ENCODE results near the gene RBM38. TPM values are rescaled to one million over a fixed set of nuclear protein-coding genes. Genes with fewer than 3 reads are reported as not detected.

RBM38 gene
- total and polyA plus RNA-seq, 2 of the 13 experiments (the other 11 are each of a cell fraction or from before 2014, with no cell fraction given) = 24.2 to 34.2 TPM

- TF ChIP-seq ZNF296 (CRISPR knock-in tag; conservative IDR thresholded peaks at IDR 0.05) (no peak), ETV5 (CRISPR knock-in tag; IDR thresholded peaks at IDR 0.05; ENCODE audit: borderline replicate concordance) (peak; percentile 21; the same call in 1 of the 2 replicates), MYPOP (CRISPR knock-in tag; IDR thresholded peaks at IDR 0.05) (peak; percentile 50; the same call in 1 of the 2 replicates), ZNF362 (CRISPR knock-in tag; IDR thresholded peaks at IDR 0.05; ENCODE audit: borderline replicate concordance) (peak; percentile 56; the same call in 1 of the 2 replicates), GZF1 (CRISPR knock-in tag; IDR thresholded peaks at IDR 0.05) (0 out of 2 replicates have a peak, but pooled peaks have one; percentile 31), TFAP4 (IDR thresholded peaks at IDR 0.05; ENCODE audit: borderline replicate concordance, low read depth) (0 out of 2 replicates have a peak, but pooled peaks have one; percentile 6), ZNF746 (CRISPR knock-in tag; IDR thresholded peaks at IDR 0.05) (no peak), HNRNPK (IDR thresholded peaks at IDR 0.05; ENCODE audit: low read depth, low read length, poor library complexity, severe bottlenecking) (peak; percentile 7), ZNF546 (CRISPR knock-in tag; conservative IDR thresholded peaks at IDR 0.05) (0 out of 2 replicates have a peak, but pooled peaks have one; percentile 52), GABPB1 (CRISPR knock-in tag; IDR thresholded peaks at IDR 0.05) (peak; percentile 38; the same call in 1 of the 2 replicates), SP4 (CRISPR knock-in tag; IDR thresholded peaks at IDR 0.05) (peak; percentile 75; the same call in 1 of the 2 replicates), UBTF (CRISPR knock-in tag; IDR thresholded peaks at IDR 0.05) (peak; percentile 39), ZNF639 (CRISPR knock-in tag; conservative IDR thresholded peaks at IDR 0.05) (0 out of 2 replicates have a peak, but pooled peaks have one; percentile 17), ZNF543 (CRISPR knock-in tag; IDR thresholded peaks at IDR 0.05) (0 out of 2 replicates have a peak, but pooled peaks have one; percentile 27), SAP130 (CRISPR knock-in tag; IDR thresholded peaks at IDR 0.05; ENCODE audit: low read depth) (peak; percentile 54; the same call in 1 of the 2 replicates), ZNF597 (CRISPR knock-in tag; IDR thresholded peaks at IDR 0.05) (no peak), RBFOX2 (IDR thresholded peaks at IDR 0.05; ENCODE audit: low read depth, low read length) (peak; percentile 77), ZNF260 (CRISPR knock-in tag; IDR thresholded peaks at IDR 0.05; ENCODE audit: borderline replicate concordance, low read depth) (no peak), HDAC1 (CRISPR knock-in tag; IDR thresholded peaks at IDR 0.05) (0 out of 2 replicates have a peak, but pooled peaks have one; percentile 3), POLR2A (IDR thresholded peaks at IDR 0.05; ENCODE audit: insufficient read depth in 1 of 2, low read depth in 2 of 2, low read length in 2 of 2) (peak; percentile 48 to 57; a peak in 2 of 4 replicates), TGIF2 (CRISPR knock-in tag; IDR thresholded peaks at IDR 0.05) (peak; percentile 12; the same call in 1 of the 2 replicates)
Measured at GRCh38 chr20:57388953-57389694, 2.1 kb upstream of the RBM38 start (continued).
